Measurements from ENCODE around the gene TRIM25.

Gene TRIM25

GRCh38 chr17:56866496-56866895, 47.4 kb downstream of the TRIM25 start:
- Histone ChIP-seq H3K36me3 (ENCODE audit: insufficient read depth, low read length) (peaks cover 19% of the 10 kb centered on the region; the same call in 1 of the 2 replicates), H3K4me1 (ENCODE audit: insufficient read depth, low read length) (no peaks in the 10 kb centered on the region), H2AFZ (ENCODE audit: low read depth, low read length) (no peak overlapping the region), H3K4me2 (ENCODE audit: insufficient read depth, low read length) (no peak overlapping the region), H4K20me1 (ENCODE audit: insufficient read depth, low read length) (no peaks in the 10 kb centered on the region), H3K9me3 (ENCODE audit: insufficient read depth, low read length, severe bottlenecking) (no peaks in the 10 kb centered on the region), H3K79me2 (ENCODE audit: insufficient read depth, low read length) (no peaks in the 10 kb centered on the region), H3K27ac (ENCODE audit: low read length) (no peak overlapping the region), H3K4me3 (ENCODE audit: low read depth in 1 of 2, low read length in 2 of 2) (no peak overlapping the region), H3K9ac (ENCODE audit: low read depth, low read length) (no peak overlapping the region), H3K27me3 (ENCODE audit: insufficient read depth, low read length, poor library complexity) (no peaks in the 10 kb centered on the region)
- TF ChIP-seq EZH2 (IDR thresholded peaks at IDR 0.05; ENCODE audit: borderline replicate concordance, low read depth, low read length, severe bottlenecking) (no peak), CTCF (IDR thresholded peaks at IDR 0.05; ENCODE audit: borderline replicate concordance, extremely low read depth, low read length, poor library complexity, severe bottlenecking) (peak; percentile 30)
- ATAC-seq (ENCODE audit: insufficient read depth, low read depth) (no peak), DNase-seq (no peak)

- Histone ChIP-seq H3K79me2 (ENCODE audit: insufficient read depth, low read length) (no peaks in the 10 kb centered on the region), H3K36me3 (ENCODE audit: insufficient read depth, low read length) (peaks cover 24% of the 10 kb centered on the region), H3K9me3 (ENCODE audit: insufficient read depth, low read length, severe bottlenecking) (no peaks in the 10 kb centered on the region), H4K20me1 (ENCODE audit: insufficient read depth, low read length) (no peaks in the 10 kb centered on the region), H3K4me3 (ENCODE audit: low read depth in 1 of 2, low read length in 2 of 2) (no peak overlapping the region), H2AFZ (ENCODE audit: low read depth, low read length) (no peak overlapping the region), H3K9ac (ENCODE audit: low read depth, low read length) (no peak overlapping the region), H3K4me2 (ENCODE audit: insufficient read depth, low read length) (no peak overlapping the region), H3K27me3 (ENCODE audit: insufficient read depth, low read length, poor library complexity) (no peaks in the 10 kb centered on the region), H3K27ac (ENCODE audit: low read length) (no peak overlapping the region), H3K4me1 (ENCODE audit: insufficient read depth, low read length) (no peaks in the 10 kb centered on the region)
- TF ChIP-seq EZH2 (IDR thresholded peaks at IDR 0.05; ENCODE audit: borderline replicate concordance, low read depth, low read length, severe bottlenecking) (no peak), CTCF (IDR thresholded peaks at IDR 0.05; ENCODE audit: borderline replicate concordance, extremely low read depth, low read length, poor library complexity, severe bottlenecking) (no peak)
- no peak for ATAC-seq (ENCODE audit: insufficient read depth, low read depth)
- no peak for DNase-seq
Measured at GRCh38 chr17:56866076-56866475, 47.8 kb downstream of the TRIM25 start.

- no peak for ATAC-seq (ENCODE audit: insufficient read depth, low read depth)
Measured at GRCh38 chr17:56863974-56864373, 49.9 kb downstream of the TRIM25 start.

More at GRCh38 chr17:56863974-56864373, 49.9 kb downstream of the TRIM25 start:
- Histone ChIP-seq H4K20me1 (ENCODE audit: insufficient read depth, low read length) (no peaks in the 10 kb centered on the region), H3K4me2 (ENCODE audit: insufficient read depth, low read length) (no peak overlapping the region), H3K27ac (ENCODE audit: low read length) (no peak overlapping the region), H3K27me3 (ENCODE audit: insufficient read depth, low read length, poor library complexity) (no peaks in the 10 kb centered on the region), H3K36me3 (ENCODE audit: insufficient read depth, low read length) (peaks cover 32% of the 10 kb centered on the region), H3K9me3 (ENCODE audit: insufficient read depth, low read length, severe bottlenecking) (no peaks in the 10 kb centered on the region), H3K79me2 (ENCODE audit: insufficient read depth, low read length) (no peaks in the 10 kb centered on the region), H3K4me3 (ENCODE audit: low read depth in 1 of 2, low read length in 2 of 2) (no peak overlapping the region), H3K4me1 (ENCODE audit: insufficient read depth, low read length) (no peaks in the 10 kb centered on the region), H2AFZ (ENCODE audit: low read depth, low read length) (no peak overlapping the region), H3K9ac (ENCODE audit: low read depth, low read length) (no peak overlapping the region)
- DNase-seq, result no peak
- no peak for TF ChIP-seq CTCF (IDR thresholded peaks at IDR 0.05; ENCODE audit: borderline replicate concordance, extremely low read depth, low read length, poor library complexity, severe bottlenecking)
- TF ChIP-seq EZH2 (IDR thresholded peaks at IDR 0.05; ENCODE audit: borderline replicate concordance, low read depth, low read length, severe bottlenecking), result no peak

Measured in DND-41 (cell line).